Measurements from ENCODE around the gene CRYL1.

Gene CRYL1

DNA sequence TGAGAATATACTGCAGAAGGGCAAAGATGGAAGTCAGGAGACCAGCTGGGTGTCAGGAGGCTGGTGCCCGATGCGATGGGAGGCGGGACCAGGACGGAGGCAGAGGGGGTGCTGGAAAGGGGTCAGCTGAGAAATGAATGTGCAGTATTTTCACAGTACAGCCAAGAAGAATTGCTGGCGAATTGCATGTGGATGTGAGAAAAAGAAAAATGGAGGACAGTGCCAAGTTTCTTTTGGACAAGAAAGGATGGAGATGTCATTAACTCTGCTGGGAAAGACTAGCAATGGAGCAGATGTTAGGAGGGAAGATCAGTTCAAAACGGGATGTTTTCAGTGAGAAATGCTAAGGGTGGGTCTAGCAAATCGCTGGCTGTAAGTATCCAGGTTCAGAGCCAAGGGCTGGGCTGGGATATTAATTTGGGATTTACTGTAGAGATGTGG is 7.0 kb downstream of the CRYL1 start:
- no peak for DNase-seq (ENCODE audit: low read depth in 1 of 2, low spot score in 1 of 2)
- in situ Hi-C loops (cut with HindIII; ENCODE audit: low pct_unique_long_range_greater_than_20kb, low sequenced_read_pairs): no loop called here

GRCh38 chr13:20514866-20515265 is 10.8 kb downstream of the CRYL1 start:
- in situ Hi-C loops (cut with HindIII; ENCODE audit: low pct_unique_long_range_greater_than_20kb, low sequenced_read_pairs): no loop called here
- no peak for DNase-seq (ENCODE audit: low read depth in 1 of 2, low spot score in 1 of 2)
- TF ChIP-seq JUND (IDR thresholded peaks at IDR 0.05; ENCODE audit: low read depth): no peak

More for the DNA sequence above, 7.0 kb downstream of the CRYL1 start:
- no peak for TF ChIP-seq JUND (IDR thresholded peaks at IDR 0.05; ENCODE audit: low read depth)

DNA sequence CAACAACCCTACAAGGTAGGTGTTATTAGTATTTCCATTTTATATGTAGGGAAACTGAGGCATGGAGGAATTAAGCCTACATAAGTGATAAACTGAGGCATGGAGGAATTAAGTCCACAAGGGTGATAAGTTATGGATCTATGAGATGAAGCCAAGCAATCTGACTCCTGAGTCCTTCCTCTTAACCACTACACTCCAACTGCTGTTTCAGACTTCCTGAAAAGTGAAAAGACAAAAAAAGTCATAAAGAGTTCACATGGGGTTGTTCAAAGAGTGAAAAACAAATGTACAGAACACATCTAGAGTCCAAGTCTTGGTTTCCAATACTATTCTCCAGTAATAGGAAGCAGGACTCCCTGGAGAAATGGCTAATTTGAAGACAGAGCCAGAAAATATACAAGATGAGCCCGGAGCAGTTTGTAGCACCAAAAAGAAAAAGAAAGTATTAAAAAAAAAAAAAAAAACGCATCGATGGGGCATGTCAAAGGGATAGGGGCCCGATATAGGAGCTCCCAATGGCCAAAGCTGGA is 12.1 kb downstream of the CRYL1 start:
- TF ChIP-seq JUND (IDR thresholded peaks at IDR 0.05; ENCODE audit: low read depth): no peak
- in situ Hi-C loops (cut with HindIII; ENCODE audit: low pct_unique_long_range_greater_than_20kb, low sequenced_read_pairs): no loop called here
- no peak for DNase-seq (ENCODE audit: low read depth in 1 of 2, low spot score in 1 of 2)

GRCh38 chr13:20512042-20512683 is 13.5 kb downstream of the CRYL1 start:
- in situ Hi-C loops (cut with HindIII; ENCODE audit: low pct_unique_long_range_greater_than_20kb, low sequenced_read_pairs): no loop called here
- DNase-seq (ENCODE audit: low read depth in 1 of 2, low spot score in 1 of 2): no peak
- TF ChIP-seq JUND (IDR thresholded peaks at IDR 0.05; ENCODE audit: low read depth): no peak

DNA sequence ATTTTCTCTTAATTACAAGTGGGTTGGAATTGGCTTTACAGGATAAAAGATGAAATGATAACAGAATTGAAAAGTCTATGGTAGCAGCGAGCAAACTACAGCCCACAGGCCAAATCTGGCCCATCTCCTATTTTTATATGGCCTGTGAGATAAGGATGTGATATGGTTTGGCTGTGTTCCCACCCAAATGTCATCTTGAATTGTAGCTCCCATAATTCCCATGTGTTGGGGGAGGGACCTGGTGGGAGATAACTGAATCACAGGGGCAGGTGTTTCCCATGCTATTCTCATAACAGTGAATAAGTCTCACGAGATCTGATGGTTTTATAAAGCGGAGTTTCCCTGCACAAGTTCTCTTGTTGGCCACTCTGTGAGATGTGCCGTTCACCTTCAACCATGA is 19.0 kb downstream of the CRYL1 start:
- in situ Hi-C loops (cut with HindIII; ENCODE audit: low pct_unique_long_range_greater_than_20kb, low sequenced_read_pairs): no loop called here
- no peak for DNase-seq (ENCODE audit: low read depth in 1 of 2, low spot score in 1 of 2)
- TF ChIP-seq JUND (IDR thresholded peaks at IDR 0.05; ENCODE audit: low read depth): no peak

- peak; percentile 18 to 71 for DNase-seq (ENCODE audit: low read depth in 1 of 2, low spot score in 1 of 2)
- TF ChIP-seq JUND (IDR thresholded peaks at IDR 0.05; ENCODE audit: low read depth): no peak
- in situ Hi-C loops (cut with HindIII; ENCODE audit: low pct_unique_long_range_greater_than_20kb, low sequenced_read_pairs): no loop called here
These were observed 20.0 kb downstream of the CRYL1 start for GRCh38 chr13:20505405-20506366.

DNA sequence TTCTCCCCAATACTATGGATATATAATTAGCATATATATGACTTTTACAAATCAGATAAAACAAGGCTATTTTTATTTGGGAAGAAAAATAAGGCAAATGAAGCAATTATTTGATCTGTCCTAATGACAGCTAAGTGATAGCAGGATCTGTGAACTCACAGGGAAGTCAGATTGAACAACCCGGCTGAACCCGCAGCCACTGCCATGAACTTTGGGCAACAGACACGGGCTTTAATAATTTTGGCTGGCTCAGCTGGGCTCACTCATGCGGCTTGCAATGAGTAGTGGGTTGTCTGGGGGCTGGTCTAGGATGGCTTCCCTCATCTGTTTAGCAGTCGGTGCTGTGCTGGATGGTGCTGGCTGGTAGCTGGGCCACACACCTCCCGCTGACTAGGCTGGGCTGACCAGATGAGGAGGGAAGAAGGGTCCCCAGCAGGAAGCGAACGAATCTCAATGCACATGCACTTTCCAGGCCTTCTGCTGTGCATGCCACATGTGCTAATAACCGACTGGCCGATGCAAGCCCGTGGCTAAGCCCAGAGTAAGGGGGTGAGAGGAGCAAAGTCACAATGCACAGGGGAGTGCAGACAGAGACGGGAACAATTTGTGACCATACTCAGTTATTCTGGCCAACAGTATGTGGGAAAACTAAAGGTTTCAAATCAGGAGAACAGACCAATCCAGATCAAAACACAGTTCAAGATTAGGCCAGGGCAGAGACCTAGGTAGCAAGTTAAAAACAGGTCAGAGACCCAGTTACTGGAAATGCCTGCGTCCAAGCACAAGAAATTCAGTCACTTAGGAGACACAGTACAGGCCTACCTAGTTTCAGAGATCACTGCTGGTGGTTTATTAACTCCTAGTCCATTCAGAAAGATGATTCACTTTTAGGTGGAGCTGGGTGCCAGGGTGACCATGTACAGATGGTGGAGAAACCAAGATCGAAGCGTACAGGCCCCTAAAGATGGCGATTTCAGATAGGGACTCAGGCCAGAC is 22.3 kb downstream of the CRYL1 start:
- no peak for TF ChIP-seq JUND (IDR thresholded peaks at IDR 0.05; ENCODE audit: low read depth)
- no peak for DNase-seq (ENCODE audit: low read depth in 1 of 2, low spot score in 1 of 2)
- in situ Hi-C loops (cut with HindIII; ENCODE audit: low pct_unique_long_range_greater_than_20kb, low sequenced_read_pairs): no loop called here

DNA sequence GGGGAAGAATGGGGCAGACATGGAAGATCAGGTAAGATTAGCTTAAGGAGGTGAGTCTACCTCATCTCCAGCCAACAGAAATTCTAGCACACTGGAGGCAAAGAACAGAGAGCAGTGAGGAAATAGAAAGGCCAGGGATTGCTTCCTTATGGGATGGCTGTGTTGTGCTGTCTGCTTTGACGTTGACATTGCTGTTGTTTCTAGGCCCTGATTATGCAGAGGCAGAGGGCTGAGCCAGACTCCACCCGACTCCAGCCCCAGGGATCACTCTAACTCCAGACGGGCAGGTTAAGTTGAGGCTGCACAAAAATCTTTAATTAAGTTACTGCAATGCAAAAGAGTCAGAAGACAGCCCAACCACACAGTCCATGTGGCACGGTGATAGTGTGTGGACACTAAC is 24.1 kb downstream of the CRYL1 start:
- in situ Hi-C loops (cut with HindIII; ENCODE audit: low pct_unique_long_range_greater_than_20kb, low sequenced_read_pairs): no loop called here

DNA sequence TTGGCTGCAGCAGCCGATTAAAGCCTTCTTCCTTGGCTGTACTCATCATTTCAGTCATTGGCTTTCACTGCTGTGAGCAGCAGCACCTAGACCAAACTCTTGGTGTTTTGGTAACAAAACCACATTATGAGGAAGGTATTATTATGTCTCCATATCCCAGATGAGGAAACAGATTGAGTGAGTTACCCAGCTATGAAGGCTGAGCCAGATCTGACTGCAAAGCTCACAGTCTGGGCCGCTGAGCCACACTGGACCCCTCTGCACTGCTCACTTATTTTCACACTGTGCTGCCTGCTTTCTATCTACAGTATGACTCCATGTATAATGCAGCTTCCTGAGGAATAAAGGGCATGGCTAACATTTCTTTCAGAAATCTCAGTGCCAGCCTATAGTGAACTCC is 24.5 kb downstream of the CRYL1 start:
- no peak for DNase-seq (ENCODE audit: low read depth in 1 of 2, low spot score in 1 of 2)
- in situ Hi-C loops (cut with HindIII; ENCODE audit: low pct_unique_long_range_greater_than_20kb, low sequenced_read_pairs): no loop called here
- no peak for TF ChIP-seq JUND (IDR thresholded peaks at IDR 0.05; ENCODE audit: low read depth)

More for the DNA sequence above, 24.1 kb downstream of the CRYL1 start:
- no peak for DNase-seq (ENCODE audit: low read depth in 1 of 2, low spot score in 1 of 2)
- TF ChIP-seq JUND (IDR thresholded peaks at IDR 0.05; ENCODE audit: low read depth): no peak

- in situ Hi-C loops (cut with HindIII; ENCODE audit: low pct_unique_long_range_greater_than_20kb, low sequenced_read_pairs): loop anchor here (25.0 kb wide), 1 partner anchor 313 kb away; the partner anchor contains the start of gene GJB2
- TF ChIP-seq JUND (IDR thresholded peaks at IDR 0.05; ENCODE audit: low read depth): no peak
- no peak for DNase-seq (ENCODE audit: low read depth in 1 of 2, low spot score in 1 of 2)
These were observed 25.7 kb downstream of the CRYL1 start for GRCh38 chr13:20499986-20500385.

DNA sequence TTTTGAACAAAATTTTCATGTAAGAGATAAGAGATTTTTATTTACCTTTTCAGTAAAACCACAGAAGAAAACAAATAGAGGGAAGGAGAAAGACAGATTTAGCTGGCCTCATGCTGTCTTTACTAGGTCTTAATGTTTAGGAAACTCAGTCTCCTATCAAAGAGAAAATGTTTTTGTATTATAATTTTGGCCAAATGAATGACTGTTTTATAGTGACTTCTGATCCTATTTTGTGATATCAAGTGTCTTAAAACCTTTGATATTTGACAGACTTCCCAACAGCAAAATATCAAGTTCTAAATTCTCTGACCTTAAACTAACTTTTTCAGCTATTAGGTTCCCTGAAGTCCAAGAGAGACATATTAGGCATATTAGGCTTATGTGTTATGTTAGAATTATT is 27.0 kb downstream of the CRYL1 start:
- no peak for DNase-seq (ENCODE audit: low read depth in 1 of 2, low spot score in 1 of 2)
- in situ Hi-C loops (cut with HindIII; ENCODE audit: low pct_unique_long_range_greater_than_20kb, low sequenced_read_pairs): loop anchor here (25.0 kb wide), 1 partner anchor 311 kb away; the partner anchor contains the start of gene GJB2
- no peak for TF ChIP-seq JUND (IDR thresholded peaks at IDR 0.05; ENCODE audit: low read depth)

GRCh38 chr13:20498129-20498528 is 27.5 kb downstream of the CRYL1 start:
- no peak for DNase-seq (ENCODE audit: low read depth in 1 of 2, low spot score in 1 of 2)
- TF ChIP-seq JUND (IDR thresholded peaks at IDR 0.05; ENCODE audit: low read depth): no peak
- in situ Hi-C loops (cut with HindIII; ENCODE audit: low pct_unique_long_range_greater_than_20kb, low sequenced_read_pairs): loop anchor here (25.0 kb wide), 1 partner anchor 311 kb away; the partner anchor contains the start of gene GJB2
